Measurements from ENCODE around the gene TRIM47.

GRCh38 chr17:75839942-75840798 lies 38.2 kb downstream of the TRIM47 start:
- no peak for TF ChIP-seq TCF12 (IDR thresholded peaks at IDR 0.05; ENCODE audit: low read depth)
- no peak for TF ChIP-seq YY1 (IDR thresholded peaks at IDR 0.05; ENCODE audit: low read depth)
- TF ChIP-seq USF1 (IDR thresholded peaks at IDR 0.05): no peak
- TF ChIP-seq MAX (IDR thresholded peaks at IDR 0.05): no peak
- no peak for TF ChIP-seq ZBTB7A (IDR thresholded peaks at IDR 0.05; ENCODE audit: low read depth)
- TF ChIP-seq FOXM1 (IDR thresholded peaks at IDR 0.05; ENCODE audit: borderline replicate concordance, low read depth): no peak
- no peak for TF ChIP-seq EGR1 (IDR thresholded peaks at IDR 0.05)
- no peak for TF ChIP-seq TEAD4 (IDR thresholded peaks at IDR 0.05)
- TF ChIP-seq CREB1 (IDR thresholded peaks at IDR 0.05; ENCODE audit: low read depth): no peak
- no peak for TF ChIP-seq CEBPB (IDR thresholded peaks at IDR 0.05)
- no peak for TF ChIP-seq RAD21 (IDR thresholded peaks at IDR 0.05; ENCODE audit: low read depth)

Data from Ishikawa (cell line).